OCI-LY7 (cell line): ENCODE data around the gene STX8. TPM values are rescaled to one million over a fixed set of nuclear protein-coding genes. Genes with fewer than 3 reads are reported as not detected.

Experiments used
- BruUV-seq: library from RNA; stranded (reverse); fragments of 400-500 nt; replicated peaks from 2 replicates; lab custom pipeline; 2021; lab: Mats Ljungman, UMichigan
- CTCF ChIA-PET: fragments of 300-600 bp; sonication (Branson Sonifier 250); formaldehyde crosslinking; loops from one replicate; lab custom pipeline; 2022; ENCODE audit warnings: antibody characterized with exemption; ENCODE audit not compliant: unreplicated experiment; lab: Charles Lee
- POLR2A ChIA-PET: fragments of 300-600 bp; sonication (Branson Sonifier 250); formaldehyde crosslinking; loops from one replicate; lab custom pipeline; 2022; ENCODE audit warnings: antibody characterized with exemption; lab: Charles Lee
- DNase-seq: peaks from one replicate; pipeline ENCODE4 v3.0.0-alpha.2; 2015; ENCODE audit warnings: low spot score
- H2AFZ ChIP-seq: fragments of 200-600 bp; sonication (generic), shearing (Covaris generic); 2 replicates; pipeline ENCODE4 v1.6.1; 2014; ENCODE audit warnings: mild to moderate bottlenecking, antibody characterized with exemption, low read length, moderate library complexity
- H3K27ac ChIP-seq: fragments of 200-600 bp; sonication (generic); 2 replicates; pipeline ENCODE4 v1.5.1; 2014; ENCODE audit warnings: mixed run types, low read depth, mild to moderate bottlenecking, moderate library complexity, low read length, inconsistent platforms; ENCODE audit not compliant: poor library complexity, severe bottlenecking
- H3K36me3 ChIP-seq: fragments of 200-600 bp; sonication (generic); 2 replicates; pipeline ENCODE4 v1.6.1; 2014; ENCODE audit warnings: mild to moderate bottlenecking, antibody characterized with exemption, low read length, moderate library complexity, mixed read lengths; ENCODE audit not compliant: insufficient read depth
- H3K4me1 ChIP-seq: fragments of 200-600 bp; sonication (generic); 2 replicates; pipeline ENCODE4 v1.5.1; 2014; ENCODE audit warnings: mild to moderate bottlenecking, low read length; ENCODE audit not compliant: insufficient read depth, poor library complexity, severe bottlenecking
- H3K4me2 ChIP-seq: fragments of 200-600 bp; sonication (generic); 2 replicates; pipeline ENCODE4 v1.6.1; 2014; ENCODE audit warnings: mild to moderate bottlenecking, low read length
- H3K4me3 ChIP-seq: fragments of 200-600 bp; sonication (generic); 2 replicates; pipeline ENCODE4 v1.5.1; 2014; ENCODE audit warnings: mild to moderate bottlenecking, low read depth, low read length; ENCODE audit not compliant: poor library complexity, severe bottlenecking
- H3K79me2 ChIP-seq: fragments of 200-600 bp; sonication (generic); 2 replicates; pipeline ENCODE4 v1.6.1; 2016; ENCODE audit warnings: low read depth, mild to moderate bottlenecking, low read length, moderate library complexity, mixed read lengths; ENCODE audit not compliant: insufficient read depth
- H3K9me2 ChIP-seq: fragments of 200-600 bp; sonication (generic); 2 replicates; pipeline ENCODE4 v1.6.1; 2016; ENCODE audit warnings: mild to moderate bottlenecking, low read length, mixed read lengths; ENCODE audit not compliant: insufficient read depth
- H3K9me3 ChIP-seq: fragments of 200-600 bp; sonication (generic); 2 replicates; pipeline ENCODE4 v1.6.1; 2014; ENCODE audit warnings: mild to moderate bottlenecking, mixed run types, low read length, mixed read lengths
- H4K20me1 ChIP-seq: fragments of 200-600 bp; sonication (generic); 2 replicates; pipeline ENCODE4 v1.6.1; 2014; ENCODE audit warnings: mild to moderate bottlenecking, antibody characterized with exemption, low read length, moderate library complexity, mixed read lengths; ENCODE audit not compliant: insufficient read depth
- CTCF ChIP-seq: fragments of 200-600 bp; sonication (generic); conservative IDR thresholded peaks from 2 replicates; pipeline ENCODE4 v1.5.1; 2014; ENCODE audit warnings: mild to moderate bottlenecking, antibody characterized with exemption, low read length, moderate library complexity, mixed read lengths
- EZH2phosphoT487 ChIP-seq: fragments of 200-600 bp; sonication (generic); IDR thresholded peaks from 2 replicates; pipeline ENCODE4 v1.6.1; 2018; ENCODE audit warnings: low read depth, borderline replicate concordance, mild to moderate bottlenecking, mixed run types, antibody characterized with exemption, low read length, moderate library complexity, mixed read lengths
- intact Hi-C: fragments of 100-400 bp; cut with micrococcal nuclease; formaldehyde crosslinking; loops from one replicate; pipeline ENCODE4 v1.10.0; 2022; ENCODE audit not compliant: unreplicated experiment
- total RNA-seq, 2 experiments: library from RNA; depleted of rRNA in 1 of 2; stranded (reverse); fragments of >200 nt in 1 of 2; shearing (Covaris generic) in 1 of 2; gene quantifications; 2 replicates each; pipeline ENCODE4 v1.2.3, GENCODE V29; 2014 to 2022

Gene STX8
- total RNA-seq, 2 experiments from 2014 or later, result 56.7 to 69.0 TPM

GRCh38 chr17:9256361-9256750, 319.3 kb downstream of the STX8 start:
- no peaks in the 10 kb centered on the region for H3K4me1 ChIP-seq
- intact Hi-C loops, result no loop called here
- no peak overlapping the region for H3K4me3 ChIP-seq
- no TSS peak for BruUV-seq
- no peak overlapping the region for H2AFZ ChIP-seq
- no peaks in the 10 kb centered on the region for H3K9me3 ChIP-seq
- POLR2A ChIA-PET, result no interaction called here
- CTCF ChIA-PET, result no interaction called here
- no peak for DNase-seq
- no peaks in the 10 kb centered on the region for H4K20me1 ChIP-seq
- H3K9me2 ChIP-seq, result no peaks in the 10 kb centered on the region
- TF ChIP-seq CTCF, result no peak
- no peak for TF ChIP-seq EZH2phosphoT487
- no peaks in the 10 kb centered on the region for H3K79me2 ChIP-seq
- H3K27ac ChIP-seq, result no peak overlapping the region
- no peak overlapping the region for H3K4me2 ChIP-seq
- H3K36me3 ChIP-seq, result no peaks in the 10 kb centered on the region

- H3K9me2 ChIP-seq, result no peaks in the 10 kb centered on the region
- CTCF ChIA-PET, result no interaction called here
- H3K9me3 ChIP-seq, result no peaks in the 10 kb centered on the region
- DNase-seq, result no peak
- POLR2A ChIA-PET, result no interaction called here
- no peak overlapping the region for H3K4me3 ChIP-seq
- no peak overlapping the region for H2AFZ ChIP-seq
- TF ChIP-seq EZH2phosphoT487, result no peak
- no peak for TF ChIP-seq CTCF
- H4K20me1 ChIP-seq, result no peaks in the 10 kb centered on the region
- H3K4me2 ChIP-seq, result no peak overlapping the region
- no peak overlapping the region for H3K27ac ChIP-seq
- intact Hi-C loops, result no loop called here
- no TSS peak for BruUV-seq
- no peaks in the 10 kb centered on the region for H3K4me1 ChIP-seq
- H3K36me3 ChIP-seq, result no peaks in the 10 kb centered on the region
- H3K79me2 ChIP-seq, result no peaks in the 10 kb centered on the region
Measured at GRCh38 chr17:9255833-9256232, 319.8 kb downstream of the STX8 start.

GRCh38 chr17:9254841-9255240, 320.8 kb downstream of the STX8 start:
- Histone ChIP-seq H3K36me3 (no peaks in the 10 kb centered on the region), H4K20me1 (no peaks in the 10 kb centered on the region), H3K27ac (no peak overlapping the region), H3K9me3 (no peaks in the 10 kb centered on the region), H3K9me2 (no peaks in the 10 kb centered on the region), H3K79me2 (no peaks in the 10 kb centered on the region), H3K4me1 (no peaks in the 10 kb centered on the region), H3K4me2 (no peak overlapping the region), H2AFZ (no peak overlapping the region), H3K4me3 (no peak overlapping the region)
- no peak for TF ChIP-seq CTCF
- no peak for TF ChIP-seq EZH2phosphoT487
- CTCF ChIA-PET, result no interaction called here
- POLR2A ChIA-PET, result no interaction called here
- intact Hi-C loops, result no loop called here
- BruUV-seq, result no TSS peak
- no peak for DNase-seq
